Measurements from ENCODE around the gene RNF180. TPM values are rescaled to one million over a fixed set of nuclear protein-coding genes. Genes with fewer than 3 reads are reported as not detected.

RNF180 gene
- total and polyA plus RNA-seq, 2 donors (not counting 3 experiments of a cell fraction or from before 2014, with no cell fraction given), result 0.62 to 5.6 TPM

DNA sequence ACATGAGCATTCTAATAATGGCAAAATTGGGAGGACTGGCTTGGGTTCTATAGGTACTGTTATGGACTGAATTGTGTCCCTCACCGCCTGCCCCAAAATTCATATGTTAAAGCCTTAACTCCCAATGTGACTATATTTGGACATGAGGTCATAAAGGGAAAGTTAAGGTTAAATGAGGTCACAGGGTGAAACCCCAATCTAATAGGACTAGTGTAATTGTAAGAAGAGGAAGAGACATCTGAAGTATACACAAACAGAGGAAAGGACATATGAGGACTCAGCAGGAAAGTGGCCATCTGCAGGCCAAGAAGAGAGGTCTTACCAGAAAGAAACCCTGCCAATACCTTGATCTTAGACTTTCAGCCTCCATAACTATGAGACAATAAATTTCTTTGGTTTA is 23.1 kb downstream of the RNF180 start:
- Histone ChIP-seq H3K36me3 (ENCODE audit: control insufficient read depth in 2 of 2, extremely low read depth in 1 of 2, insufficient read depth in 2 of 2, low read length in 2 of 2) (no peaks in the 10 kb centered on the region), H3K4me2 (ENCODE audit: insufficient read depth, low read length) (no peak overlapping the region), H4K20me1 (replicated peaks; ENCODE audit: control insufficient read depth, extremely low read depth, insufficient read depth, low read length) (no peaks in the 10 kb centered on the region), H2AFZ (ENCODE audit: low read depth, low read length) (no peak overlapping the region), H3K4me3 (replicated peaks in 1 of 3; ENCODE audit: insufficient read depth in 1 of 3, low read depth in 1 of 3, low read length in 3 of 3) (no peak overlapping the region), H3K27me3 (ENCODE audit: control insufficient read depth in 2 of 2, insufficient read depth in 2 of 2, low read length in 2 of 2) (no peaks in the 10 kb centered on the region), H3K9me1 (replicated peaks; ENCODE audit: control insufficient read depth, extremely low read depth, insufficient read depth, low read length) (no peaks in the 10 kb centered on the region), H3K9ac (replicated peaks; ENCODE audit: extremely low read depth, insufficient read depth, low read length) (no peak overlapping the region), H3K4me1 (ENCODE audit: control insufficient read depth, extremely low read depth, insufficient read depth, low read length) (no peaks in the 10 kb centered on the region), H3K9me3 (replicated peaks; ENCODE audit: control insufficient read depth, insufficient read depth, low read length) (no peaks in the 10 kb centered on the region), H3K27ac (ENCODE audit: insufficient read depth, low read depth, low read length) (no peak overlapping the region), H3K79me2 (ENCODE audit: control insufficient read depth, insufficient read depth, low read length) (no peaks in the 10 kb centered on the region)
- dilution Hi-C loops (cut with MboI; ENCODE audit: extremely low pct_ligation_motif_present, low sequenced_read_pairs), result no loop called here
- FAIRE-seq, result no peak
- no TSS peak for BruUV-seq (replicated peaks)
- intact Hi-C loops (cut with micrococcal nuclease), result no loop called here
- CTCF ChIA-PET, result no interaction called here
- TF ChIP-seq FOS (IDR thresholded peaks at IDR 0.05; ENCODE audit: borderline replicate concordance, insufficient read depth, low read length) (no peak), EZH2 (IDR thresholded peaks at IDR 0.05; ENCODE audit: borderline replicate concordance, low read depth, low read length, severe bottlenecking) (no peak), MYC (IDR thresholded peaks at IDR 0.05; ENCODE audit: low read depth, low read length) (no peak), GATA2 (IDR thresholded peaks at IDR 0.05; ENCODE audit: insufficient read depth, insufficient read length, low read depth, low read length) (no peak), POLR2A (IDR thresholded peaks at IDR 0.05; ENCODE audit: low read depth, low read length) (no peak), JUN (IDR thresholded peaks at IDR 0.05; ENCODE audit: borderline replicate concordance, insufficient read depth, insufficient read length, low read depth) (no peak), POLR2AphosphoS5 (IDR thresholded peaks at IDR 0.05; ENCODE audit: insufficient read depth, low read depth, low read length) (no peak)
- TF ChIP-seq, protein P1, sequence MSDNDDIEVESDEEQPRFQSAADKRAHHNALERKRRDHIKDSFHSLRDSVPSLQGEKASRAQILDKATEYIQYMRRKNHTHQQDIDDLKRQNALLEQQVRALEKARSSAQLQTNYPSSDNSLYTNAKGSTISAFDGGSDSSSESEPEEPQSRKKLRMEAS (IDR thresholded peaks at IDR 0.05; ENCODE audit: insufficient read depth, insufficient read length), result no peak
- TF ChIP-seq, protein P2, sequence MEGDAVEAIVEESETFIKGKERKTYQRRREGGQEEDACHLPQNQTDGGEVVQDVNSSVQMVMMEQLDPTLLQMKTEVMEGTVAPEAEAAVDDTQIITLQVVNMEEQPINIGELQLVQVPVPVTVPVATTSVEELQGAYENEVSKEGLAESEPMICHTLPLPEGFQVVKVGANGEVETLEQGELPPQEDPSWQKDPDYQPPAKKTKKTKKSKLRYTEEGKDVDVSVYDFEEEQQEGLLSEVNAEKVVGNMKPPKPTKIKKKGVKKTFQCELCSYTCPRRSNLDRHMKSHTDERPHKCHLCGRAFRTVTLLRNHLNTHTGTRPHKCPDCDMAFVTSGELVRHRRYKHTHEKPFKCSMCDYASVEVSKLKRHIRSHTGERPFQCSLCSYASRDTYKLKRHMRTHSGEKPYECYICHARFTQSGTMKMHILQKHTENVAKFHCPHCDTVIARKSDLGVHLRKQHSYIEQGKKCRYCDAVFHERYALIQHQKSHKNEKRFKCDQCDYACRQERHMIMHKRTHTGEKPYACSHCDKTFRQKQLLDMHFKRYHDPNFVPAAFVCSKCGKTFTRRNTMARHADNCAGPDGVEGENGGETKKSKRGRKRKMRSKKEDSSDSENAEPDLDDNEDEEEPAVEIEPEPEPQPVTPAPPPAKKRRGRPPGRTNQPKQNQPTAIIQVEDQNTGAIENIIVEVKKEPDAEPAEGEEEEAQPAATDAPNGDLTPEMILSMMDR (IDR thresholded peaks at IDR 0.05; ENCODE audit: extremely low read depth in 1 of 2, insufficient read depth in 1 of 2, low read depth in 1 of 2, low read length in 2 of 2), result no peak
- POLR2A ChIA-PET, result no interaction called here
- DNase-seq (ENCODE audit: low read depth, low spot score), result no peak

Measured in endothelial cell of umbilical vein (primary cell).